H1 (cell line): ENCODE results near the gene SEC61A1. TPM values are rescaled to one million over a fixed set of nuclear protein-coding genes. Genes with fewer than 3 reads are reported as not detected.

Experiments
- CTCF ChIA-PET: fragments of 300-600 bp; sonication (Branson Sonifier 250); formaldehyde crosslinking; loops from one replicate; lab custom pipeline; 2021; ENCODE audit not compliant: partially characterized antibody; lab: Charles Lee
- POLR2A ChIA-PET: fragments of 300-600 bp; sonication (Branson Sonifier 250); formaldehyde crosslinking; loops from one replicate; lab custom pipeline; 2021; ENCODE audit warnings: inconsistent platforms; ENCODE audit not compliant: partially characterized antibody; lab: Charles Lee
- DNase-seq, 2 experiments: peaks; one replicate each; pipeline versions ENCODE4 v3.0.0 to v3.0.0-alpha.2; 2010 to 2022; ENCODE audit warnings: low spot score in 2 of 2, low read depth in 1 of 2, mixed read lengths in 1 of 2
- FAIRE-seq: peaks from 2 replicates; lab custom pipeline; 2011; peaks lifted over from hg19 to GRCh38; lab: Jason Lieb, UNC
- H2AFZ ChIP-seq: 2 replicates; pipeline ENCODE4 v1.8.1; 2012; ENCODE audit warnings: low read length, inconsistent platforms
- H2AK5ac ChIP-seq: 2 replicates; pipeline ENCODE4 v1.6.1; 2013; ENCODE audit warnings: low read depth, low read length
- H2BK120ac ChIP-seq: replicated peaks from 2 replicates; pipeline ENCODE3; 2013; ENCODE audit warnings: low read depth, low read length, inconsistent platforms
- H2BK12ac ChIP-seq: 2 replicates; pipeline ENCODE4 v1.6.1; 2013; ENCODE audit warnings: low read depth, low read length
- H2BK15ac ChIP-seq: 2 replicates; pipeline ENCODE4 v1.6.1; 2013; ENCODE audit warnings: low read length
- H2BK20ac ChIP-seq: 2 replicates; pipeline ENCODE4 v1.6.1; 2013; ENCODE audit warnings: low read length
- H2BK5ac ChIP-seq: 2 replicates; pipeline ENCODE4 v1.6.1; 2013; ENCODE audit warnings: low read depth, low read length
- H3K14ac ChIP-seq: 2 replicates; pipeline ENCODE4 v1.6.1; 2013; ENCODE audit warnings: inconsistent platforms; ENCODE audit not compliant: insufficient read length
- H3K18ac ChIP-seq: 2 replicates; pipeline ENCODE4 v1.6.1; 2013; ENCODE audit warnings: low read length; ENCODE audit errors: extremely low read depth
- H3K23ac ChIP-seq: 2 replicates; pipeline ENCODE4 v1.6.1; 2013; ENCODE audit warnings: inconsistent platforms; ENCODE audit not compliant: insufficient read length
- H3K23me2 ChIP-seq: 2 replicates; pipeline ENCODE4 v1.6.1; 2013; ENCODE audit warnings: low read depth, low read length
- H3K27ac ChIP-seq: 2 replicates; pipeline ENCODE4 v1.6.1; 2011; ENCODE audit warnings: low read depth, low read length, inconsistent platforms
- H3K27me3 ChIP-seq, 4 experiments: replicated peaks in 1 of 4; 1 replicate in 1 of 4; 2 replicates in 3 of 4; pipeline versions ENCODE4 v1.6.1 to v1.8.1; 2011 to 2013; ENCODE audit warnings: low read length in 3 of 4, mild to moderate bottlenecking in 3 of 4, inconsistent platforms in 2 of 4, mixed read lengths in 2 of 4, moderate library complexity in 1 of 4; ENCODE audit not compliant: control insufficient read depth in 3 of 4, insufficient read depth in 3 of 4; ENCODE audit errors: extremely low read depth in 1 of 4
- H3K36me3 ChIP-seq, 4 experiments: 2 replicates each; pipeline versions ENCODE4 v1.6.1 to v1.8.1; 2011 to 2013; ENCODE audit warnings: mild to moderate bottlenecking in 4 of 4, low read length in 3 of 4, moderate library complexity in 2 of 4, control low read depth in 1 of 4, inconsistent platforms in 1 of 4; ENCODE audit not compliant: insufficient read depth in 4 of 4, control insufficient read depth in 2 of 4
- H3K4ac ChIP-seq: replicated peaks from 2 replicates; pipeline ENCODE3; 2013; ENCODE audit warnings: low read length, low read depth, mixed read lengths, inconsistent platforms; ENCODE audit not compliant: insufficient read length
- H3K4me1 ChIP-seq, 4 experiments: replicated peaks in 1 of 4; 1 replicate in 1 of 4; 2 replicates in 3 of 4; pipeline versions ENCODE4 v1.6.1 to v1.8.1; 2011 to 2013; ENCODE audit warnings: low read length in 3 of 4, inconsistent platforms in 2 of 4, mixed read lengths in 1 of 4; ENCODE audit not compliant: insufficient read depth in 4 of 4, control insufficient read depth in 3 of 4
- H3K4me2 ChIP-seq, 2 experiments: 2 replicates each; pipeline versions ENCODE4 v1.6.1 to v1.8.1; 2011 to 2013; ENCODE audit warnings: low read depth in 2 of 2, low read length in 2 of 2, control low read depth in 1 of 2, inconsistent platforms in 1 of 2, mild to moderate bottlenecking in 1 of 2; ENCODE audit not compliant: insufficient read depth in 1 of 2
- H3K4me3 ChIP-seq, 4 experiments: fragments of 200-600, 300-600 bp in 1 of 4; sonication (generic), shearing (Covaris generic), sonication (Bioruptor Twin) in 1 of 4; 2 replicates each; pipeline versions ENCODE4 v1.5.1 to v1.8.1; 2011 to 2016; ENCODE audit warnings: low read length in 4 of 4, low read depth in 3 of 4, control low read depth in 2 of 4, inconsistent platforms in 2 of 4, mild to moderate bottlenecking in 2 of 4, mixed read lengths in 1 of 4, moderate library complexity in 1 of 4; ENCODE audit not compliant: insufficient read depth in 2 of 4; ENCODE audit errors: extremely low read depth in 1 of 4
- H3K56ac ChIP-seq: replicated peaks from 2 replicates; pipeline ENCODE3; 2013; ENCODE audit warnings: low read depth, mild to moderate bottlenecking, mixed read lengths, low read length, inconsistent platforms; ENCODE audit not compliant: insufficient read length
- H3K79me1 ChIP-seq: 2 replicates; pipeline ENCODE4 v1.6.1; 2013; ENCODE audit warnings: low read depth, low read length, control low read depth
- H3K79me2 ChIP-seq, 2 experiments: 2 replicates each; pipeline versions ENCODE4 v1.6.1 to v1.8.1; 2012 to 2013; ENCODE audit warnings: low read length in 2 of 2, mild to moderate bottlenecking in 2 of 2, inconsistent platforms in 1 of 2; ENCODE audit not compliant: insufficient read depth in 2 of 2, control insufficient read depth in 1 of 2
- H3K9ac ChIP-seq, 4 experiments: replicated peaks in 1 of 4; 1 replicate in 1 of 4; 2 replicates in 3 of 4; pipeline versions ENCODE4 v1.6.1 to v1.8.1; 2011 to 2013; ENCODE audit warnings: low read depth in 3 of 4, low read length in 3 of 4, control low read depth in 2 of 4, mild to moderate bottlenecking in 2 of 4, moderate library complexity in 2 of 4, inconsistent platforms in 1 of 4; ENCODE audit errors: extremely low read depth in 1 of 4
- H3K9me3 ChIP-seq, 2 experiments: 2 replicates each; pipeline versions ENCODE4 v1.6.1 to v1.8.1; 2012 to 2013; ENCODE audit warnings: mild to moderate bottlenecking in 2 of 2, moderate library complexity in 2 of 2, control low read depth in 1 of 2, inconsistent platforms in 1 of 2, low read depth in 1 of 2, low read length in 1 of 2, mixed read lengths in 1 of 2; ENCODE audit not compliant: insufficient read depth in 2 of 2
- H4K20me1 ChIP-seq, 2 experiments: replicated peaks in 1 of 2; 2 replicates each; pipeline versions ENCODE3 to v1.8.1; 2011 to 2013; ENCODE audit warnings: inconsistent platforms in 2 of 2, low read length in 2 of 2, mild to moderate bottlenecking in 1 of 2; ENCODE audit not compliant: insufficient read depth in 2 of 2, control insufficient read depth in 1 of 2
- H4K5ac ChIP-seq: 2 replicates; pipeline ENCODE4 v1.6.1; 2013; ENCODE audit warnings: low read length, low read depth, mixed read lengths, inconsistent platforms; ENCODE audit not compliant: insufficient read length
- H4K8ac ChIP-seq: 2 replicates; pipeline ENCODE4 v1.8.0; 2013; ENCODE audit warnings: mild to moderate bottlenecking, moderate library complexity, low read length, inconsistent platforms; ENCODE audit not compliant: insufficient read depth; ENCODE audit errors: extremely low read depth
- H4K91ac ChIP-seq: replicated peaks from 2 replicates; pipeline ENCODE3; 2013; ENCODE audit warnings: low read length, mixed read lengths, inconsistent platforms; ENCODE audit not compliant: insufficient read length
- polyA plus RNA-seq, 7 experiments: library from polyadenylated mRNA; depleted of rRNA in 3 of 7; stranded (reverse) in 5 of 7; unstranded in 2 of 7; fragments of >200 nt in 5 of 7; fragments of 200-250 nt in 2 of 7; gene quantifications; 1 replicate in 5 of 7; 2 replicates in 1 of 7; 4 replicates in 1 of 7; pipeline versions ENCODE4 v1.2.1 to v1.2.3, GENCODE V29; 2011 to 2013; ENCODE audit warnings: missing spikeins in 2 of 7, mixed read lengths in 2 of 7
- total RNA-seq: library from RNA; stranded (reverse); fragmentation: NEBNext Ultra II Directional; extraction: Animal tissue kit (Norgen Biotek cat#: 25700); gene quantifications from 2 replicates; pipeline ENCODE4 v1.2.1, GENCODE V29; 2021
- TF ChIP-seq, protein P1 (sequence below): fragments of 300-600 bp; sonication (generic); IDR thresholded peaks from 2 replicates; pipeline ENCODE4 v1.7.1; 2012; ENCODE audit warnings: low read length, moderate library complexity, mild to moderate bottlenecking, inconsistent platforms; ENCODE audit not compliant: insufficient replicate concordance

SEC61A1 gene
- total and polyA plus RNA-seq, 2 of the 8 experiments (the other 6 are each of a cell fraction or from before 2014, with no cell fraction given) = 133 to 165 TPM

- Histone ChIP-seq H3K18ac (no peak overlapping the region), H3K36me3 (no peaks in the 10 kb centered on the region), H2BK20ac (no peak overlapping the region), H2BK120ac (no peak overlapping the region), H4K91ac (no peak overlapping the region), H3K23me2 (0 out of 2 replicates have a peak, but pooled peaks cover 1% of the 10 kb centered on the region), H3K9ac (no peak overlapping the region), H4K8ac (no peak overlapping the region), H2BK5ac (no peak overlapping the region), H3K14ac (no peak overlapping the region), H3K23ac (no peak overlapping the region), H4K20me1 (no peaks in the 10 kb centered on the region), H2BK12ac (no peak overlapping the region), H3K4me1 (no peaks in the 10 kb centered on the region), H3K79me1 (no peaks in the 10 kb centered on the region), H3K27ac (no peak overlapping the region), H2AFZ (no peak overlapping the region), H3K4me2 (no peak overlapping the region), H3K79me2 (no peaks in the 10 kb centered on the region), H2AK5ac (no peak overlapping the region), H3K4me3 (no peak overlapping the region), H3K4ac (no peak overlapping the region), H3K27me3 (peaks cover 0 to 2% (median 0%) of the 10 kb centered on the region in 4 experiments; a peak in 1 of 7 replicates), H3K9me3 (no peaks in the 10 kb centered on the region), H2BK15ac (no peak overlapping the region), H4K5ac (no peak overlapping the region), H3K56ac (no peak overlapping the region)
- ChIA-PET POLR2A (no interaction called here), CTCF (interaction anchor here (1.4 to 2.0 kb wide), 2 partner anchors 22 to 62 kb away, joined by 3 to 6 read pairs; no protein-coding TSS in a partner anchor)
- DNase-seq (no peak), FAIRE-seq (no peak)
- TF ChIP-seq, protein P1, sequence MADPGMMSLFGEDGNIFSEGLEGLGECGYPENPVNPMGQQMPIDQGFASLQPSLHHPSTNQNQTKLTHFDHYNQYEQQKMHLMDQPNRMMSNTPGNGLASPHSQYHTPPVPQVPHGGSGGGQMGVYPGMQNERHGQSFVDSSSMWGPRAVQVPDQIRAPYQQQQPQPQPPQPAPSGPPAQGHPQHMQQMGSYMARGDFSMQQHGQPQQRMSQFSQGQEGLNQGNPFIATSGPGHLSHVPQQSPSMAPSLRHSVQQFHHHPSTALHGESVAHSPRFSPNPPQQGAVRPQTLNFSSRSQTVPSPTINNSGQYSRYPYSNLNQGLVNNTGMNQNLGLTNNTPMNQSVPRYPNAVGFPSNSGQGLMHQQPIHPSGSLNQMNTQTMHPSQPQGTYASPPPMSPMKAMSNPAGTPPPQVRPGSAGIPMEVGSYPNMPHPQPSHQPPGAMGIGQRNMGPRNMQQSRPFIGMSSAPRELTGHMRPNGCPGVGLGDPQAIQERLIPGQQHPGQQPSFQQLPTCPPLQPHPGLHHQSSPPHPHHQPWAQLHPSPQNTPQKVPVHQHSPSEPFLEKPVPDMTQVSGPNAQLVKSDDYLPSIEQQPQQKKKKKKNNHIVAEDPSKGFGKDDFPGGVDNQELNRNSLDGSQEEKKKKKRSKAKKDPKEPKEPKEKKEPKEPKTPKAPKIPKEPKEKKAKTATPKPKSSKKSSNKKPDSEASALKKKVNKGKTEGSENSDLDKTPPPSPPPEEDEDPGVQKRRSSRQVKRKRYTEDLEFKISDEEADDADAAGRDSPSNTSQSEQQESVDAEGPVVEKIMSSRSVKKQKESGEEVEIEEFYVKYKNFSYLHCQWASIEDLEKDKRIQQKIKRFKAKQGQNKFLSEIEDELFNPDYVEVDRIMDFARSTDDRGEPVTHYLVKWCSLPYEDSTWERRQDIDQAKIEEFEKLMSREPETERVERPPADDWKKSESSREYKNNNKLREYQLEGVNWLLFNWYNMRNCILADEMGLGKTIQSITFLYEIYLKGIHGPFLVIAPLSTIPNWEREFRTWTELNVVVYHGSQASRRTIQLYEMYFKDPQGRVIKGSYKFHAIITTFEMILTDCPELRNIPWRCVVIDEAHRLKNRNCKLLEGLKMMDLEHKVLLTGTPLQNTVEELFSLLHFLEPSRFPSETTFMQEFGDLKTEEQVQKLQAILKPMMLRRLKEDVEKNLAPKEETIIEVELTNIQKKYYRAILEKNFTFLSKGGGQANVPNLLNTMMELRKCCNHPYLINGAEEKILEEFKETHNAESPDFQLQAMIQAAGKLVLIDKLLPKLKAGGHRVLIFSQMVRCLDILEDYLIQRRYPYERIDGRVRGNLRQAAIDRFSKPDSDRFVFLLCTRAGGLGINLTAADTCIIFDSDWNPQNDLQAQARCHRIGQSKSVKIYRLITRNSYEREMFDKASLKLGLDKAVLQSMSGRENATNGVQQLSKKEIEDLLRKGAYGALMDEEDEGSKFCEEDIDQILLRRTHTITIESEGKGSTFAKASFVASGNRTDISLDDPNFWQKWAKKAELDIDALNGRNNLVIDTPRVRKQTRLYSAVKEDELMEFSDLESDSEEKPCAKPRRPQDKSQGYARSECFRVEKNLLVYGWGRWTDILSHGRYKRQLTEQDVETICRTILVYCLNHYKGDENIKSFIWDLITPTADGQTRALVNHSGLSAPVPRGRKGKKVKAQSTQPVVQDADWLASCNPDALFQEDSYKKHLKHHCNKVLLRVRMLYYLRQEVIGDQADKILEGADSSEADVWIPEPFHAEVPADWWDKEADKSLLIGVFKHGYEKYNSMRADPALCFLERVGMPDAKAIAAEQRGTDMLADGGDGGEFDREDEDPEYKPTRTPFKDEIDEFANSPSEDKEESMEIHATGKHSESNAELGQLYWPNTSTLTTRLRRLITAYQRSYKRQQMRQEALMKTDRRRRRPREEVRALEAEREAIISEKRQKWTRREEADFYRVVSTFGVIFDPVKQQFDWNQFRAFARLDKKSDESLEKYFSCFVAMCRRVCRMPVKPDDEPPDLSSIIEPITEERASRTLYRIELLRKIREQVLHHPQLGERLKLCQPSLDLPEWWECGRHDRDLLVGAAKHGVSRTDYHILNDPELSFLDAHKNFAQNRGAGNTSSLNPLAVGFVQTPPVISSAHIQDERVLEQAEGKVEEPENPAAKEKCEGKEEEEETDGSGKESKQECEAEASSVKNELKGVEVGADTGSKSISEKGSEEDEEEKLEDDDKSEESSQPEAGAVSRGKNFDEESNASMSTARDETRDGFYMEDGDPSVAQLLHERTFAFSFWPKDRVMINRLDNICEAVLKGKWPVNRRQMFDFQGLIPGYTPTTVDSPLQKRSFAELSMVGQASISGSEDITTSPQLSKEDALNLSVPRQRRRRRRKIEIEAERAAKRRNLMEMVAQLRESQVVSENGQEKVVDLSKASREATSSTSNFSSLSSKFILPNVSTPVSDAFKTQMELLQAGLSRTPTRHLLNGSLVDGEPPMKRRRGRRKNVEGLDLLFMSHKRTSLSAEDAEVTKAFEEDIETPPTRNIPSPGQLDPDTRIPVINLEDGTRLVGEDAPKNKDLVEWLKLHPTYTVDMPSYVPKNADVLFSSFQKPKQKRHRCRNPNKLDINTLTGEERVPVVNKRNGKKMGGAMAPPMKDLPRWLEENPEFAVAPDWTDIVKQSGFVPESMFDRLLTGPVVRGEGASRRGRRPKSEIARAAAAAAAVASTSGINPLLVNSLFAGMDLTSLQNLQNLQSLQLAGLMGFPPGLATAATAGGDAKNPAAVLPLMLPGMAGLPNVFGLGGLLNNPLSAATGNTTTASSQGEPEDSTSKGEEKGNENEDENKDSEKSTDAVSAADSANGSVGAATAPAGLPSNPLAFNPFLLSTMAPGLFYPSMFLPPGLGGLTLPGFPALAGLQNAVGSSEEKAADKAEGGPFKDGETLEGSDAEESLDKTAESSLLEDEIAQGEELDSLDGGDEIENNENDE = no peak
Measured at GRCh38 chr3:128033102-128033501, 19.1 kb upstream of the SEC61A1 start.
